Activated B cell treated with CpG ODN at 0.5 μM for 24 hours (primary cell): ENCODE data around the gene BZW1. TPM values are rescaled to one million over a fixed set of nuclear protein-coding genes. Genes with fewer than 3 reads are reported as not detected.

ENCODE experiments used
- ATAC-seq: fragments of 200-7000 bp; cut with Tn5 transposase; one replicate; pipeline ENCODE4 v1.10.0; 2021; ENCODE audit warnings: low read depth, mild to moderate bottlenecking, moderate library complexity
- CTCF ChIA-PET: fragments of 350-600 bp; sonication (Branson Sonifier 250); formaldehyde crosslinking; loops from one replicate; lab custom pipeline; 2021; ENCODE audit warnings: antibody characterized with exemption; lab: Charles Lee
- POLR2A ChIA-PET: fragments of 350-600 bp; sonication (Branson Sonifier 250); formaldehyde crosslinking; loops from one replicate; lab custom pipeline; 2021; ENCODE audit warnings: antibody characterized with exemption; lab: Charles Lee
- DNase-seq: peaks from one replicate; pipeline ENCODE4 v3.0.0; 2022
- H3K27ac Mint-ChIP-seq: one replicate; pipeline ENCODE4 v1.8.0; 2020; ENCODE audit warnings: mixed read lengths
- H3K27me3 Mint-ChIP-seq: one replicate; pipeline ENCODE4 v1.8.0; 2021; ENCODE audit warnings: mixed read lengths
- H3K36me3 Mint-ChIP-seq: one replicate; pipeline ENCODE4 v1.8.0; 2021; ENCODE audit warnings: low read depth, mixed read lengths
- H3K4me1 Mint-ChIP-seq: one replicate; pipeline ENCODE4 v1.8.0; 2021; ENCODE audit warnings: mixed read lengths
- H3K4me3 Mint-ChIP-seq: one replicate; pipeline ENCODE4 v1.8.0; 2020; ENCODE audit warnings: mild to moderate bottlenecking, mixed read lengths
- H3K9me3 Mint-ChIP-seq: one replicate; pipeline ENCODE4 v1.8.0; 2020; ENCODE audit warnings: mixed read lengths
- CTCF ChIP-seq: fragments of 200-600 bp; IDR thresholded peaks from one replicate; pipeline ENCODE4 v1.8.0; 2022; ENCODE audit warnings: antibody characterized with exemption, mild to moderate bottlenecking
- intact Hi-C: fragments of 100-400 bp; cut with micrococcal nuclease; formaldehyde crosslinking; loops from one replicate; pipeline ENCODE4 v1.15.1; 2024
- total RNA-seq: library from RNA; stranded (reverse); gene quantifications from 2 replicates; pipeline ENCODE4 v1.2.3, GENCODE V29; 2022

The BZW1 gene
- total RNA-seq, 1 donor from 2014 or later = 197 TPM

- POLR2A ChIA-PET = interaction anchor here (0.6 to 3.8 kb wide), 7 partner anchors 8 to 1434 kb away, joined by 3 to 24 read pairs (median 4); partner anchors contain the start of genes BZW1 and CLK1
- Mint-ChIP-seq H3K4me1 (no peaks in the 10 kb centered on the region), H3K27ac (peak overlapping the region; percentile 21), H3K4me3 (no peak overlapping the region), H3K36me3 (peaks cover 49% of the 10 kb centered on the region), H3K9me3 (no peaks in the 10 kb centered on the region), H3K27me3 (no peaks in the 10 kb centered on the region)
- no peak for ATAC-seq
- intact Hi-C loops = no loop called here
- CTCF ChIA-PET = no interaction called here
- TF ChIP-seq CTCF = no peak
- no peak for DNase-seq
These were observed 39.0 kb downstream of the BZW1 start for GRCh38 chr2:200850512-200851256.

- Mint-ChIP-seq H3K27ac (no peak overlapping the region), H3K9me3 (no peaks in the 10 kb centered on the region), H3K36me3 (peaks cover 56% of the 10 kb centered on the region), H3K27me3 (no peaks in the 10 kb centered on the region), H3K4me3 (no peak overlapping the region), H3K4me1 (no peaks in the 10 kb centered on the region)
- TF ChIP-seq CTCF = no peak
- ChIA-PET POLR2A (interaction anchor here (1.0 to 1.1 kb wide), 2 partner anchors 40 to 328 kb away, joined by 3 to 4 read pairs; partner anchors contain the start of gene BZW1), CTCF (no interaction called here)
- ATAC-seq = no peak
- DNase-seq = no peak
- intact Hi-C loops = no loop called here
These were observed 39.9 kb downstream of the BZW1 start for GRCh38 chr2:200851398-200852248.

GRCh38 chr2:200852605-200853004 is 40.9 kb downstream of the BZW1 start:
- intact Hi-C loops = no loop called here
- Mint-ChIP-seq H3K27me3 (no peaks in the 10 kb centered on the region), H3K27ac (no peak overlapping the region), H3K4me3 (no peak overlapping the region), H3K36me3 (peaks cover 65% of the 10 kb centered on the region), H3K9me3 (no peaks in the 10 kb centered on the region), H3K4me1 (peaks cover 3% of the 10 kb centered on the region)
- ChIA-PET POLR2A (interaction anchor here (0.7 to 2.0 kb wide), 2 partner anchors 11 to 599 kb away, joined by 3 to 27 read pairs; partner anchors contain the start of genes CLK1, STRADB and TRAK2), CTCF (no interaction called here)
- no peak for DNase-seq
- TF ChIP-seq CTCF = no peak
- ATAC-seq = no peak

GRCh38 chr2:200856806-200857205 is 45.1 kb downstream of the BZW1 start:
- Mint-ChIP-seq H3K4me1 (peaks cover 42% of the 10 kb centered on the region), H3K4me3 (no peak overlapping the region), H3K27me3 (no peaks in the 10 kb centered on the region), H3K9me3 (no peaks in the 10 kb centered on the region), H3K36me3 (peaks cover 87% of the 10 kb centered on the region), H3K27ac (no peak overlapping the region)
- ChIA-PET CTCF (no interaction called here), POLR2A (no interaction called here)
- intact Hi-C loops = no loop called here
- TF ChIP-seq CTCF = no peak
- ATAC-seq = no peak
- no peak for DNase-seq
